ENCODE results near the gene SEPTIN6.
"Not testable (repeated sequence)": the region's sequence is repeated elsewhere in the genome, so short reads cannot be mapped to it uniquely, and the experiment has no call there.

The SEPTIN6 gene

DNA sequence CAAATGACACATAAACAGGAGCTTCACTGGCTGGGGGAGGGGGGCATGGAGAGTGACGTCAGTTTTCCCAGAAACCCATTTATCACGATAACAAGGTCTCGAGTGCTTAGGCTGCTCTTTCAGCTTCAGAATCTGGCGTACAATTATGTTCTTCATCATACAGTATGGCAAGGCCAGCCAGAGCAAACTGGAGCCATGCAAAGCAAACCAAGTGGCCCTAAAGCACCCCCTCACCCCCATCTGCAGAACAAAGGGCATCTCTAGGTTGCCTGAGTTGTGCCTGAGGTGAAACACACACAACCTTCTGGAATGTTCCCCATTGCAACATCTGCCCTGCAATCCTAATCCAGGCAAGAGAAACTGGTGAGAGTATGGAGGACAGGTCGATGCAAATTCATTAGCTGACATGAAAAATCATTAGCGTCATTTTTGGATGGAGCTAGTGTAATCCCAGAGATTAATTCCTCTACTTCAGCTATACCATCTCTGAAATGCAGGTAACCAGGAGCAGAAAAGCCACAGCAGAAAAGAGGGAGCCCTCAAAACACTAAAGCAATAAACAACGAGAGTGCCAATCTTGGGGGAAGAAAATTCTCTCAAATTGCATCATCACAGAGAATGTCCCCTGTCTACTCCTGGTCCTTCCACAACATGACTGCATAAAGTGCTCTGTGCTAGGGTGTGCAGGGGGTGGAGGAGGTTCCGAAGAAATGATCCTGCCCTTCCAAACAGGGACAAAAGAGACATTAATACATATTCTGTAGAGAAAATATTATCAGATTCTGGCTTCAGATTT, 1.8 kb downstream of the SEPTIN6 start:
- no peak for DNase-seq (ENCODE audit: low read depth)

DNA sequence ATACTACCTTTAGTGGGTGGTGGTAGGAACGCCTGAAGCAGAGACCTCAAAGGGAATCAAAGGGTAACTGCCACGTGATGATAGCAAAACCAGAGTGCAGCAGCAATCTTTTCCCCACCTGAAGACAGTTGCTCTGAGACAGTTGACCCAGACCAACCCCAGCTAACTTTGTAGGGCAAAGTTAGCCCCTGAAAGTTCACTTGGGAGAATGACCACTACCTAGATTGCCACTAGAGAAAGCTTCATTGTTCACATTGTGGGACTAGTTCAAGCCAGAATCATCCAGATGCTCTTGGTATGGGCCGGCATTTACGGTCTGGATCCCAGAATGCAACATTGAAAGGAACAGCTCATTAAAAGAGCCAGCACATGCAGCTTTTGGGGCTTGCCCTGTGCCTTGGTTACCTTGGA, 4.1 kb downstream of the SEPTIN6 start:
- no peak for DNase-seq (ENCODE audit: low read depth)

- no peak for DNase-seq (ENCODE audit: low read depth)
Measured at GRCh38 chrX:119687661-119688413, 5.1 kb downstream of the SEPTIN6 start.

DNA sequence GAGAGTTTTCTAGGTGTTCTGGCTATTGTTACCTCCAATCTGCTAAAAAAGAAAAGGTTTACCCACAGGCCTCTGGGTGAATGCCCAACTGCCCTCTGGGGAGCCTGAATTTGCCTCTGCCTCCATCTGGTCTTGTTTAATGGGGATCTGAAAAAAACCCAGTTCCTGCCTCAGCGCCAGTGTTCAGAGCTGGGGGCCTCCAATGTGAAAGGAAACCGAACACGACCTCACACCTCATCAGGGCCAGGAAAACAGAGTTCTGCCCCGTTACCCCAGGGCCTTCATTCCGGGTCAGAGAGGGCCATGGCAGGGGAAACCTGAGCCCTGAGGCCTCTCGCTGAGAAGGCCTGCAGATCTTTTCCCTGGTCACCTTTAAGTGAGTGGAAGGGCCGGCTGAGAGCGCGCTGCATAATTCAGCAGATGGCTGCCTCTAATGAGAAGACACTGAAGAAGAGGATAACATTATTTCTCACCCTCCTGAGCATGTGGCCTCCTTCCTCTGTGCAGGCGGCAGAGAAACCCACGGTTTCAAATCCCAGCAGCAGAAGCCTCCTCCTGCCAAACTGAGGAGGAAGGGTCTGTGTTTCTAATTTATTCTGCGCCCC, 6.8 kb downstream of the SEPTIN6 start:
- no peak for DNase-seq (ENCODE audit: low read depth)

DNA sequence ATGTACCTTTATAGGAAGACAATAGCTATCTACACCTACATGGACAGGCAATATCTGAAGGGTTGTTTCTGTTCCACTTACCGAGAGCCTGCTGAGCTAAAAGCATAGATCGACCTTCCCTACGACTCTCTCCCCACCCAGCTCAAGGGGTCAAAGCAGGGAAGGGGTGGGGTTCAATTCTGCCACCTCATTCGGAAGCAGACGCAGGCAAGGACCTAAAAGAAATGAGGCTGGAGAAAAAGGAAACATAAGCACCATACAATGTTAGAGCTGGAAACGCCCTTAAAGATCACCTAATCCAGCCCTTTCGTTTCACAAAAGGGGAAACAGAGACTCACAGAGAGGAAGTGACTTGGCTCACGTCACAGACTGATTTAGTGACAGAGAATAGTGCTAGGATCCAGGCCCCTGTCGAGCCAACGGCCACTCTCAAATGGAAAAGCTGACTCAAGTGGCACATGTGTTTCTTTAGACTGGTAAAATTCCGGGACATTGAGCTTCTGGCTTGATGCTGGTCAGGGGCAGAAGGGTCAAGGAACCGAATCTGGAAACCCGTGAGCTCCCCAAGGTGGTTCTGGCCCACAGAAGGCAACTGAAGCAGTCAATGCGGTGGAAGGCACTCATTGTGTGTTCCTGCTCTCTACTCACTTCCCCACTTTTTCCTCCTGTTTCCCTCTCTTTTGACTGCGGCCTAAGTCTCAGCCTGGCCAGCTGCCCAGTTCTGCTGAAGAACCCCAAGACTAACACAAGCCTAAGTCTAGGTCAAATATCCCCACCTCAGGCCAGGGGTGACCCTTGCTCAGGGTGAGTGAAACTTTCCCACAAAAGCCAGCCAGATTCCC, 7.5 kb downstream of the SEPTIN6 start:
- DNase-seq (ENCODE audit: low read depth): no peak

- no peak for DNase-seq (ENCODE audit: low read depth)
Measured at GRCh38 chrX:119684916-119685224, 8.1 kb downstream of the SEPTIN6 start.

GRCh38 chrX:119684312-119684711, 8.7 kb downstream of the SEPTIN6 start:
- not testable (repeated sequence) for DNase-seq (ENCODE audit: low read depth)

GRCh38 chrX:119682019-119682989, 10.7 kb downstream of the SEPTIN6 start:
- DNase-seq (ENCODE audit: low read depth): no peak

DNA sequence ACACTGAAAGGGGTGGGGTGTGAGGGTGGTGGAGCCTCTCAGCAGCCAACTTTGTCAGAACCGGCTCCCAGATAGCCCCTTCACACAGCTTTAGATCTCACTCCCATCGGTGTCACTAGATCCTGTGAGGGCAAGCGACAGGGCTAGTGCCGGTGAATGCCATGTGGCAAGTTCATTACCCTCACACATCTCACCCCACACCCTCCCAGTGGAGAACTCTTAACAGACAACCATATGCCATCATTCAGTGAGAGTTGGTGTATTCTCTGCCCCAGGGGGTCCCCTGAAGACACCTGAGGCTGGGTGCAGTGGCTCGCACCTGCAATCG, 15.3 kb downstream of the SEPTIN6 start:
- no peak for DNase-seq (ENCODE audit: low read depth)

DNA sequence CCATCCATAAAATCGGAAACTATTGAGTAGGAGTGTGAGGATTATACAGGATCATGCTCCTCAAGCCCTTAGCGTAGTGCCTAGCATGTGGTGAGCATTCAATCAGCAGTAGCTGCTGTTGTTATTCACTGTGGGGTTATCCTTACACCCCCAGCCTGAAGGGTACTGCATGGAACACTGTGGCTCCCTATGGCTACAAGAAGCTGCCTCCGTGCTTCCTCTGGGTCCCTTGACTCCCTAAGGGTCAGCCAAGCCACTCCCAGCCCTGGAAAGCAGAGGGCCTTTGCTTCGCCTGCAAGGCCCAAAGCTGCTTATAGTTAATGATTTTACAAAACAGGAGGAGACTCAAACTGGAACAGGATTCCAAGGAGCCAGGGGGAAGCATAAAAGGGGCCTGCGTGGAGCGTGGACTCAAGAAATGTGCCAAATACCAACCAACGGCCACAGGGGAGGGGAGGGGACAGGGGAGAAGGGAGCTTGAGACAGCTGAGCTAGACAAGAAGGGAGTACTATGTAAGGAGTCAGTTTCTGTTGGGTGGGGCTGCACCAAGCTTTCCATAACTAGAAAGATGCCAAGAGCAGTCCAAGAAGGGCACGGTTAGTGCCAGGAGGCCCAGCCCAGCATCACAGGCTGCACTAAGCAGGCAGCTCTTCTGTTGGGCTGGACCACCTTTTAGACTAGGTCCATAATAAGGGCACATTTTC, 15.9 kb downstream of the SEPTIN6 start:
- no peak for DNase-seq (ENCODE audit: low read depth)

GRCh38 chrX:119673336-119673735, 19.6 kb downstream of the SEPTIN6 start:
- no peak for DNase-seq (ENCODE audit: low read depth)

DNA sequence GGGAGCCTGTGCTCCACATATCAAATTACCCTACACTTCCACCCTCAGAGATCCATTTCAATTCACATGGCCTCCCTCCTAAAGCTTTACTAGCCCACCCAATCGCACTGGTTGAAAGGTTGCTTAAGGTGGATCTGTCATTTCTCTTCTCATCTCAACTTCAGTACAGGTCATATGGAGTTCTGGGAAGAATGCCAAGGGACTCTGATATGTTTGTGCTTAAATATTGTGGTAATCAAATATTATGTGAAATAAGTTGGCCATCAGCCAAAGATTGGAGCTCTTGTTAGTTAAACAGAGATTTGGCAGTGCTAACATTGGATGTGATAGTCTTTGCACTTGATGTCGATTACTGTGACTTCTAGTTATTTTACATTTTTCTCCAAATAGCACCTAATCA, 20.5 kb downstream of the SEPTIN6 start:
- no peak for DNase-seq (ENCODE audit: low read depth)

GRCh38 chrX:119669424-119670037, 23.4 kb downstream of the SEPTIN6 start:
- no peak for DNase-seq (ENCODE audit: low read depth)

GRCh38 chrX:119667111-119667878, 25.7 kb downstream of the SEPTIN6 start:
- no peak for DNase-seq (ENCODE audit: low read depth)

DNA sequence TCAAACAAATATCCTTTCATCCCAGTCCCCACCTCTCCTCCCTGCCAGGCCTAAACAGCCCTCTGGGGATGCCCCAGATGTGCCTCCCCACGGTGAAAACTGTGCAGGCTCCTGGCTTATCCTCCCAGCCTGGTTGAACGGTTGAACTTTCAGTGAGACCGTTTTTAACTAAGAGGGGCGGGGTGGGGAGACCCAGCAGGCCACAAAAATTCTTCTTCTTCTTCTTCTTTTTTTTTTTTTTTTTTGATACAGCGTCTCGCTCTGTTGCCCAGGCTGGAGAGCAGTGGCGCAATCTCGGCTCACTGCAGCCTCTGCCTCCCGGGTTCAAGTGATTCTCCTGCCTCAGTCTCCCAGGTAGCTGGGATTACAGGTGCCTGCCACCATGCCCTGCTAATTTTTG, 28.1 kb downstream of the SEPTIN6 start:
- DNase-seq (ENCODE audit: low read depth): not testable (repeated sequence)

DNA sequence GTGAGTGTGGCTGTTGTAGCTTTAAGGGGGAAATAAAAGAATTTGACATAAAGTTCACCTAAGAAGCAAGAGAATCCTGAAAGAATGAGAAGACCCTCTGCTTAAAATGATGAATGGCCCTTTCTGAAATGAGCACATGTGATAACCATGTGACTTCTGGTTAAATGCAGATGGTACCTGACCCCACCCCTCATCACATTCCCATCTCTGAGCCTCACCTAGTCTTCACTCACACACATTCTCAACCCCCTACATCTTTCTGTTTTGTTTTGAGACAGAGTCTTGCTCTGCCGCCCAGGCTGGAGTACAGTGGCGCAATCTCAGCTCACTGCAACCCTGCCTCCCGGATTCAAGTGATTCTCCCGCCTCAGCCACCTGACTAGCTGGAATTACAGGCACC, 31.5 kb downstream of the SEPTIN6 start:
- DNase-seq (ENCODE audit: low read depth): no peak

DNA sequence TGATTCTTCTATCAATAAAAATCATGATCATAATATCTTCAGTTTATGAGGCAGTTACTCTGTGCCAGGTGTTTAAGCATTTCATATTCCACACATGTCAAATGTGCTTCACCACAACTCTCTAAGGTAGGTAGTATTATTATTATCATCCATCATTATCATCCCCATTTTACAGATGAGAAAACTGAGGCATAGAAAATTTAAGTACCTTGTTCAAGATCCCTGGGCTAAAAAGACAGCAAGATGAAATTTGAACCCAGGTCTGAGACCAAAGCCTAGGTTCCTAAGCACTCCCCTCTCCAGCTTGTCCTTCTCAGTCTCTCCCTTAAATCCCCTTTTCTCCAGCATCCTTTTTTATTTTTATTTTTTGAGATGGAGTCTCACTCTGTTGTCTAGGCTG, 33.4 kb downstream of the SEPTIN6 start:
- no peak for DNase-seq (ENCODE audit: low read depth)

GRCh38 chrX:119655125-119655524, 37.8 kb downstream of the SEPTIN6 start:
- peak; percentile 88 for DNase-seq (ENCODE audit: low read depth)

GRCh38 chrX:119654112-119654531, 38.8 kb downstream of the SEPTIN6 start:
- peak; percentile 44 for DNase-seq (ENCODE audit: low read depth)
